Measurements from ENCODE around the gene SLC2A9.

The SLC2A9 gene

GRCh38 chr4:10018818-10019461 is 2.4 kb downstream of the SLC2A9 start:
- DNase-seq, result peak; percentile 79 to 84

GRCh38 chr4:10017037-10017893 is 4.0 kb downstream of the SLC2A9 start:
- DNase-seq, result no peak

- no peak for DNase-seq
Observed at GRCh38 chr4:10016169-10016568, 5.1 kb downstream of the SLC2A9 start.

GRCh38 chr4:10015140-10015753 is 6.0 kb downstream of the SLC2A9 start:
- peak; percentile 42 to 46 for DNase-seq

GRCh38 chr4:10013722-10014121 is 7.6 kb downstream of the SLC2A9 start:
- peak; percentile 39 to 46 for DNase-seq

- peak in 1 of 2 experiments; percentile 15 for DNase-seq
Observed at GRCh38 chr4:10011885-10012284, 9.4 kb downstream of the SLC2A9 start.

GRCh38 chr4:10011277-10011676 is 10.0 kb downstream of the SLC2A9 start:
- DNase-seq, result no peak

- DNase-seq, result no peak
Observed at GRCh38 chr4:10009861-10010500, 11.3 kb downstream of the SLC2A9 start.

- DNase-seq, result no peak
Observed at GRCh38 chr4:10008609-10009005, 12.7 kb downstream of the SLC2A9 start.

GRCh38 chr4:10007793-10008608 is 13.3 kb downstream of the SLC2A9 start:
- DNase-seq, result no peak

GRCh38 chr4:10007436-10007740 is 13.9 kb downstream of the SLC2A9 start:
- DNase-seq, result no peak

- DNase-seq, result peak; percentile 22 to 58
Observed at GRCh38 chr4:10006601-10007435, 14.5 kb downstream of the SLC2A9 start.

- DNase-seq, result peak; percentile 89 to 90
Observed at GRCh38 chr4:10006231-10006600, 15.1 kb downstream of the SLC2A9 start.

GRCh38 chr4:10005632-10006031 is 15.7 kb downstream of the SLC2A9 start:
- DNase-seq, result peak; percentile 32 to 44

GRCh38 chr4:10003666-10004065 is 17.6 kb downstream of the SLC2A9 start:
- DNase-seq, result no peak

GRCh38 chr4:10002278-10002677 is 19.0 kb downstream of the SLC2A9 start:
- no peak for DNase-seq

GRCh38 chr4:10001757-10002156 is 19.5 kb downstream of the SLC2A9 start:
- DNase-seq, result no peak

GRCh38 chr4:9999956-10000561 is 21.2 kb downstream of the SLC2A9 start:
- DNase-seq, result no peak

GRCh38 chr4:9997886-9998285 is 23.4 kb downstream of the SLC2A9 start:
- DNase-seq, result no peak

GRCh38 chr4:9996319-9997110 is 24.8 kb downstream of the SLC2A9 start:
- DNase-seq, result no peak

All from AML-193 (cell line).